Measurements from ENCODE around the gene FOXN3.

DNA sequence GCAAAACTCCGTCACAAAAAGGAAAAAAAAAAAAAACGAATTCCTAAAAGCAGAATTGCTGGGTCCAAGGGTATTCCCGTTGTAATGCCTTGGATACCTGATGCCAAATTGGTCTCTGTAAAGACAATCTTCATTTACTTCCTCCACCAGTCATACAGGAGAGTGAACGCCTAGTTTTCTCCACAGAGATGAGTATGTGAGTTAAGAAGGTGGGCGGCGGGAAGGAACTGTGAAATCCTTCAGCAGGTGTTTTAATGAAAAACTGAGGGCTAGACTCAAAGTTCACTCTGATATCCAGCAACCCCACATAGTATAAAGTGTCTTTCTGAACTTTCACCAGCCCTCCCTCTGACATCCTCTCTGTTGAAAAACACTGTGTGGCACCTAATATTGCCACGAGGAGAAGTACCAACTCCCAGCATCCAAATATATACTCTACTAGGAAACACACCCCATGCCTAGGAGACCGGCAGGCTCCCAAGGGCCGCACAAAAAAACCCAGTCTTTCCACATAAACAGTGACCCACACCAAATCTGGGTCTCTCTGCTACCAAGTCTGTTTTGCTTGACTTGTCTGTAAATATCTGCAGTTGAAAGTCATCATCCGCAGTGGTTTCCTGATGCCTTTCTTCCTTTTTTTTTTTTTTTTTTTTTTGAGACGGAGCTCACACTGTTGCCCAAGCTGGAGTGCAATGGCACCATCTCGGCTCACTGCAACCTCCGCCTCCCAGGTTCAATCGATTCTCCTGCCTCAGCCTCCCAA, 30.3 kb upstream of the FOXN3 start:
- TF ChIP-seq, protein P1, sequence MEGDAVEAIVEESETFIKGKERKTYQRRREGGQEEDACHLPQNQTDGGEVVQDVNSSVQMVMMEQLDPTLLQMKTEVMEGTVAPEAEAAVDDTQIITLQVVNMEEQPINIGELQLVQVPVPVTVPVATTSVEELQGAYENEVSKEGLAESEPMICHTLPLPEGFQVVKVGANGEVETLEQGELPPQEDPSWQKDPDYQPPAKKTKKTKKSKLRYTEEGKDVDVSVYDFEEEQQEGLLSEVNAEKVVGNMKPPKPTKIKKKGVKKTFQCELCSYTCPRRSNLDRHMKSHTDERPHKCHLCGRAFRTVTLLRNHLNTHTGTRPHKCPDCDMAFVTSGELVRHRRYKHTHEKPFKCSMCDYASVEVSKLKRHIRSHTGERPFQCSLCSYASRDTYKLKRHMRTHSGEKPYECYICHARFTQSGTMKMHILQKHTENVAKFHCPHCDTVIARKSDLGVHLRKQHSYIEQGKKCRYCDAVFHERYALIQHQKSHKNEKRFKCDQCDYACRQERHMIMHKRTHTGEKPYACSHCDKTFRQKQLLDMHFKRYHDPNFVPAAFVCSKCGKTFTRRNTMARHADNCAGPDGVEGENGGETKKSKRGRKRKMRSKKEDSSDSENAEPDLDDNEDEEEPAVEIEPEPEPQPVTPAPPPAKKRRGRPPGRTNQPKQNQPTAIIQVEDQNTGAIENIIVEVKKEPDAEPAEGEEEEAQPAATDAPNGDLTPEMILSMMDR (conservative IDR thresholded peaks at IDR 0.05; ENCODE audit: low read depth in 2 of 2): no peak
- no peak for TF ChIP-seq POLR2AphosphoS5 (IDR thresholded peaks at IDR 0.05; ENCODE audit: low read depth)
- no peak for TF ChIP-seq EZH2 (IDR thresholded peaks at IDR 0.05; ENCODE audit: low read depth, unreplicated experiment)
- no peak for TF ChIP-seq JUNB (IDR thresholded peaks at IDR 0.05; ENCODE audit: unreplicated experiment)
- no peak for TF ChIP-seq CREB1 (CRISPR knock-in tag; IDR thresholded peaks at IDR 0.05; ENCODE audit: low read depth)

Data from GM23338 (cell line).